Gastrocnemius medialis (tissue), 4 donors: ENCODE results near the gene HEPN1.

Experiments
- CTCF ChIP-seq, 5 experiments: fragments of 450-650 bp in 3 of 5; fragments of 200-600 bp in 2 of 5; sonication (generic) in 2 of 5; IDR thresholded peaks in 4 of 5; conservative IDR thresholded peaks in 1 of 5; 1 replicate in 4 of 5; 2 replicates in 1 of 5; pipeline ENCODE4 v1.5.1; 2016 to 2019; ENCODE audit warnings: antibody characterized with exemption in 5 of 5, mild to moderate bottlenecking in 3 of 5, moderate library complexity in 3 of 5
- POLR2A ChIP-seq, 2 donors: fragments of 450-650 bp; IDR thresholded peaks; one replicate each; pipeline ENCODE4 v1.6.1; 2017; ENCODE audit warnings: antibody characterized with exemption in 2 of 2, mild to moderate bottlenecking in 2 of 2, moderate library complexity in 2 of 2

- TF ChIP-seq CTCF (IDR thresholded peaks at IDR 0.05 in 4 of 5, conservative IDR thresholded peaks at IDR 0.05 in 1 of 5) (peak in 4 of 5 experiments; percentile 58 to 71 (median 60)), POLR2A (IDR thresholded peaks at IDR 0.05) (no peak)
Observed at GRCh38 chr11:124961972-124962609, 43.0 kb downstream of the HEPN1 start.
